Activated effector memory CD4-positive, alpha-beta T cell treated with Interleukin-2 at 50 U/mL for 16 hours (primary cell): Measurements from ENCODE around the gene BRD8.
"Not testable (repeated sequence)": the region's sequence is repeated elsewhere in the genome, so short reads cannot be mapped to it uniquely, and the experiment has no call there.

Experiments
- DNase-seq: peaks from one replicate; pipeline ENCODE4 v3.0.0-alpha.2; 2020

BRD8 gene, protein sequence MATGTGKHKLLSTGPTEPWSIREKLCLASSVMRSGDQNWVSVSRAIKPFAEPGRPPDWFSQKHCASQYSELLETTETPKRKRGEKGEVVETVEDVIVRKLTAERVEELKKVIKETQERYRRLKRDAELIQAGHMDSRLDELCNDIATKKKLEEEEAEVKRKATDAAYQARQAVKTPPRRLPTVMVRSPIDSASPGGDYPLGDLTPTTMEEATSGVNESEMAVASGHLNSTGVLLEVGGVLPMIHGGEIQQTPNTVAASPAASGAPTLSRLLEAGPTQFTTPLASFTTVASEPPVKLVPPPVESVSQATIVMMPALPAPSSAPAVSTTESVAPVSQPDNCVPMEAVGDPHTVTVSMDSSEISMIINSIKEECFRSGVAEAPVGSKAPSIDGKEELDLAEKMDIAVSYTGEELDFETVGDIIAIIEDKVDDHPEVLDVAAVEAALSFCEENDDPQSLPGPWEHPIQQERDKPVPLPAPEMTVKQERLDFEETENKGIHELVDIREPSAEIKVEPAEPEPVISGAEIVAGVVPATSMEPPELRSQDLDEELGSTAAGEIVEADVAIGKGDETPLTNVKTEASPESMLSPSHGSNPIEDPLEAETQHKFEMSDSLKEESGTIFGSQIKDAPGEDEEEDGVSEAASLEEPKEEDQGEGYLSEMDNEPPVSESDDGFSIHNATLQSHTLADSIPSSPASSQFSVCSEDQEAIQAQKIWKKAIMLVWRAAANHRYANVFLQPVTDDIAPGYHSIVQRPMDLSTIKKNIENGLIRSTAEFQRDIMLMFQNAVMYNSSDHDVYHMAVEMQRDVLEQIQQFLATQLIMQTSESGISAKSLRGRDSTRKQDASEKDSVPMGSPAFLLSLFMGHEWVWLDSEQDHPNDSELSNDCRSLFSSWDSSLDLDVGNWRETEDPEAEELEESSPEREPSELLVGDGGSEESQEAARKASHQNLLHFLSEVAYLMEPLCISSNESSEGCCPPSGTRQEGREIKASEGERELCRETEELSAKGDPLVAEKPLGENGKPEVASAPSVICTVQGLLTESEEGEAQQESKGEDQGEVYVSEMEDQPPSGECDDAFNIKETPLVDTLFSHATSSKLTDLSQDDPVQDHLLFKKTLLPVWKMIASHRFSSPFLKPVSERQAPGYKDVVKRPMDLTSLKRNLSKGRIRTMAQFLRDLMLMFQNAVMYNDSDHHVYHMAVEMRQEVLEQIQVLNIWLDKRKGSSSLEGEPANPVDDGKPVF

DNA sequence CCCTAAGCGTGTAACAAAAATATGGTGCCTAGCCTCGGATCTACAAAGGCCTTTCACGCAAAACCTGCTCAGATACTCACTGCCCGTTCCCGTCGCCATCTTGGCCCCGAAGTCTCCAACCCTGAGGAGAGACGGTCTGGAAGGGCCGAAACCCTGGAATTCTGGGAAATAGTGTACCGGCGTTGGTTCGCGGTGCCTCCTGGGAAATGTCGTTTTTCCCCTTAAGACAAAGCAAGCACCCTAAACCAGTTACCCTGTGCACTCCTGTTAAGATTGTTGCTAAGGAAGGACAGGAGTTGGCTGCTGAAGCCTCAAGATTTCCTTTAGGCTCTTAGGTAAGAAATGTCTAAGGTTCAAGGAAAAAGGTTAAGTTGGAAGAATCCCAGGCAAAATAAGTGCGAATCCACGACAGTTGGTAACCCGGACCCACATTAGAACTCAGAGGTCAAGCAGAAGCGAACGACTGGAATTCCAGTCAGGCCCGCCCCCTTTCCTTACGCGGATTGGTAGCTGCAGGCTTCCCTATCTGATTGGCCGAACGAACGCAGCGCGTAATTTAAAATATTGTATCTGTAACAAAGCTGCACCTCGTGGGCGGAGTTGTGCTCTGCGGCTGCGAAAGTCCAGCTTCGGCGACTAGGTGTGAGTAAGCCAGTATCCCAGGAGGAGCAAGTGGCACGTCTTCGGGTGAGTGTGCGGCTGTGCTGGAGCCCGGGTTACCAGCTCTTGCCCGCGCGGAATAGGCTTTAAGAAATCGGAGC is at the start of gene BRD8, which contains the start of gene KIF20A:
TSS of gene BRD8 (minus strand) at position 115 of the 761 bp plus-strand sequence. CDS start at position 99, 16 bp downstream.
TSS of gene KIF20A (plus strand) at position 597 of the 761 bp plus-strand sequence. CDS start 569 bp downstream, outside the sequence.
- peak; percentile 82 for DNase-seq

DNA sequence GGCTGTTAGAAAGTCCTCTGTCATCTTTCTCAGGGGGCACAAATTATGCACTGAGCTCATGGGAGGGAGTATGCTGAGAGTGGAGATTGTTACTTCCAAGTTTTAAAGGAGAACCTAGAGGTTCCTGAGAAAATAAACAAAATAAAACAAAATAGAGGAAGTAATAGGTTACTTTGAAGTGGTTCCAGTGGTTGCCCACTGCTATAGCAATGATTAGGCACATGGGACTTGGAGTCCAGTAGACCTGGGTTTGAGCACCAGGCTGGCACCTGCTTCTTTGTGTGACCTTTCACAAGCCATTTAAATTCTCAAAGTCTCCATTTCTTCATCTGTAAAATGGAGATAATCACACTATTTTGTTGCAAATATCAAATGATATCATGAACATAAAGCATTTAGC is 48.5 kb upstream of the BRD8 start:
- DNase-seq: no peak

DNA sequence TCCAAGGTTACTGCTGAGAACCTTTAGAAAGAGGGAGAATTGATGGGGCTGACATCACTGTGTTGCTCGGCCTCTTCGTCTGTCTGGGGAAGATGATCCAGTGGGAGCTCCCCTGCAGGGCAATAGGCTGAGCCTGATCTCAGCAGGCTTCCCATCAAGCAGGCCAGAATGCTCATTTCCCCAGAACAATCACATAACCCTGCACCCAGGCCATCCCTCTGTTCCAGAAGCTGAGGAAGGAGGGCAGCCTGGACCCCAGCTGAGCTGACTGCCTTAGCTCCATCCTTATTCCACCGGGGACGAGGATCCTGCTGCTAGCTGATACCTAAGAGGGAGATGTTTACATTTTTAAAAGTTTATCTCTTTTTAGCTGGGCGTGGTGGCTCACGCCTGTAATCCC is 46.3 kb upstream of the BRD8 start:
- no peak for DNase-seq

DNA sequence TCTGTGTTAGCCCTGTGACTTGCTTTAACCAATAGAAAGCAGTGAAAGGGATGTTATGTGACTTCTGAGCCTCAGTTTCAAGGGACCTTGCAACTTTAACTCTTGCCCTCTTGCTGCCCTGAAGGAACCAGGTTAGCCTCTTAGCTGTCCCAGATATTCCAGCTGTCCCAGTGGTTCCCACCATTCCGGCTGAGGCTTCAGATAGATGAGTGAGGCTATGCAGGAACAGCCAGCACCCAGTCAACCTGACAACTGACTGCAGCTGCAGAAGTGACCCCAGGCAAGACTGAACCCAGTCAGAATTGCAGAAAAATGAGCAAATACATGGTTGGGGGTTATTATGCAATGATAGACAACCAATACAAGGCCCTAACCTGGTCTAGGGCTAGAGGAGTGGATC is 45.1 kb upstream of the BRD8 start:
- no peak for DNase-seq

DNA sequence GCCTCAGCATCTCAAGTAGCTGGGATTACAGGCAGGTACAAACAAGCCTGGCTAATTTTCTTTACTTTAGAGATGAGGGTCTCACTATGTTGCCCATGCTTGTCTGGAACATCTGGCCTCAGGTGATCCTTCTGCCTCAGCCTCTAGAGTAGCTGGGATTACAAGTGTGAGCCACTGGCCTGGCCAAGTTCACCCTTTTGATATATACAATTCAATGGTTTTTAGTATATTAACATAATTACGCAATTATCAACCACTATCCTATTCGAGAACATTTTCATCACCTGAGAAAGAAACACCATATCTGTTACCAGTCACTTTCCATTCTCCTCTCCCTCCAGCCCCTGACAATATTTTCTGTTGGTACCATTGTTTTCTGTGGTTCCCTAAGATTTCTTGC is 38.4 kb upstream of the BRD8 start:
- DNase-seq: no peak

DNA sequence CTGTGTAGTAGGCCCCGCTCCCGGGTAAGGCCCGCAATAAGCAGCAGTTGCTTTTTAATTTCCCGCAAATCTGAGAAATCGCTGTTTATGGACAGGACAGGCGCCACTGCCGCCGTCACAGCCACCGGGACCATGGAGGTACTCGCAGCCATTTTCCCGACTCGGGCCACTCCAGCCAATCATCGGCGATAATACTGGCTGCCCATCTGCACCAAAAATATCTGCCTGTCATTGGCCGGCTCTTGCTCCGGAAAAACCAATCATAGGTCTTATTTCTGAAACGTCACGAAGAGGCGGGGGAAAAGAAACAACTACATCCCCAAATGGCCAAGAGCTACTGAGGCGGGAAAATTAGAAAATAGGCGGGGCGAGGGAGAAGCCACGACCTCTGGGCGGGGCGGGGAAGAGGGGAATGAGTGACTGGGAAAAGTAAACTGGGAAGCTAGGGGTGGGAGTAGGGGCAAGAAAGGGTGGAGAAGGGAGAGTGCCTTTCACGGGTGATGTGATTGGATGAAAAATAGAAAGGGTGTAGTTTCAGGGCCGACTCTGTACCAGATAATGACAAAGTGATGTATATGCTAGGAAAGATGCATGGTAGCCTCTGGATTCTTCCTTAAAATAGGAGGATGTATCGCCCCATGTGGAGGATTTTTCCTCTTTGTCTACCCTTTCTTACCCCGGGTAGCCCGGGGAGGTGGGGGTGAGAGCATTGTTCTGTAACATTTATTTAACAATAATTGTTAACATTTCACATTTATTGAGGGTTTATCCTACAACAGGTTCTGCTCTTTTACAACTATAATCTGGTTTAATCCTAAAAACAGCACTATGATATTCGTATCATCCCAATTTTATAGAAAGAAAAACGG is 35.0 kb upstream of the BRD8 start, which contains the start of gene CDC23:
TSS of gene CDC23 (minus strand) at position 163 of the 869 bp plus-strand sequence. CDS start at position 152, 11 bp downstream.
- peak; percentile 81 for DNase-seq

DNA sequence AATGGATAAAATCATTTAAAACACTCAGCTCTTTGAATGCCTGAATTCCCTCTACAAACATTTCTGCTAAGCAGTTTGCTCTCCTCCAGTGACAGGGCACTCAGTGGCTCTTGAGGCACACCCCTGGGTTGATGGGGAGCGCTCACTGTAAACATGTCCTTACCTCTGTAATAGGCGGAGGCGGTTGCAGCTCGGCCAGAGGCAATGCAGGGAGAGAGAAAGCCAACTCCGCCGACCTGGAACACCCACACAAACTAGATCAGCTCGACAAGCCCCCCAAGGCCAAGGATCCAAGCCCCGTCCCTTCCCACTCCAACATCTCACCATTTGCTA is 34.4 kb upstream of the BRD8 start:
- no peak for DNase-seq

DNA sequence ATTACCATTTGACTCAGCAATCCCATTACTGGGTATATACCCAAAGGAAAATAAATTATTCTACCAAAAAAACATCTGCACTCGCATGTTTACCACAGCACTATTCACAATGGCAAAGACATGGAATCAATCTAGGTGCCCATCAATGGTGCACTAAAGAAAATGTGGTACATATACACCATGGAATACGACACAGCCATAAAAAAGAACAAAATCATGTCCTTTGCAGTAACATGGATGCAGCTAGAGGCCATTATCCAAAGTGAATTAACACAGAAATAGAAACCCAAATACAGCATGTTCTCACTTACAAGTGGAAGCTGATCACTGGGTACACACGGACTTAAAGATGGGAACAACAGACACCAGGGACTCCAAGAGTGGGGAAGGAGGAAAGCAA is 32.6 kb upstream of the BRD8 start:
- no peak for DNase-seq

DNA sequence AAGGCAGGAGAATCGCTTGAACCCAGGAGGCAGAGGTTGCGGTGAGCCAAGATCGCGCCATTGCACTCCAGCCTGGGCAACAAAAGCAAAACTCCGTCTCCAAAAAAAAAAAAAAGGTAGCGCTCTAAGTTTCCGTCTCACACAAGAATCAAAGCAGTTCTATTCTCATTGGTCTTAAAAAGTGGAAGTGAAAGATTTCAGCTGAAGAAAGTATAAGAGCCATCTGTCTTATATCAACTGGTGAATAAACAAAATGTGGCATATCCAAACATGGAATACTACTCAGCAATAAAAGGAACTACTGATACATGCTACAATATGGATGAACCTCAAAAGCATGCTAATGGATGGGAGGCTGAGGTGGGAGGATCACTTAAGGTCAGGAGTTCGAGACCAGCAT is 15.4 kb upstream of the BRD8 start:
- DNase-seq: not testable (repeated sequence)

DNA sequence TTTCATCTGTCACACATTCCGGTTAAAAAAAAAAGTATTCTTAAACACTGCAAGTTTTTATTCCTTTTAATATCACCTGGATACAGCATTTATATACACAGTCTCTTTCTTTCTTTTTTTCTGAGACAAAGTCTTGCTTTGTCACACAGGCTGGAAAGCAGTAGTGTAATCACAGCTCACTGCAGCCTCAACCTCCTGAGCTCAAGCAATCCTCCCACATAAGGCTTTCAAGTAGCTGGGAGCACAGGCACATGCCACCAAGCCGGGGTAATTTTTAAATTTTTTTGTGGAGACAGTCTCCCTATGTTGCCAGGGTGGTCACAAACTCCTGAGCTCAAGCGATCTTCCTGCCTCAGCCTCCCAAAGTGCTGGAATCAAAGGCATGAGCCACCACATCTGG is 14.4 kb upstream of the BRD8 start:
- DNase-seq: no peak

DNA sequence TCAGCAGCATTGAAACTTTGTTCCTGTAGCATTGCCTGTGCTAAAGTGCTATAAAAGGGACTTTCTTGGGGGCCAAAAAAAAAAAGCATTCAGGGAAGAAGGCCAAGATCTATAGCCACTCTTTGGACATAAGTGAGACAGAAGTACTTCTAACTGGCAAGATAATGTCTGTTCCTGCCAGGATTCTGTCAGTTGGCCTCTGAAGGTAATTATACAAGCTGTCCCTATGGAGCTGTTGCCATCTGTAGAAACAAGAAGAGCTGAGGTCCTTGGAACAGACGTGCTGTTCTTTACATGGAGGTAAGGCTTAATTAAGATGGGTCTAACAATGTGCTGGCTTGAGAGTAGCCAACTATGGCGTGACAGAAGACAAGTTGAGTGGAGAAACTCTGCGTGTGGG is 10.2 kb upstream of the BRD8 start:
- no peak for DNase-seq

DNA sequence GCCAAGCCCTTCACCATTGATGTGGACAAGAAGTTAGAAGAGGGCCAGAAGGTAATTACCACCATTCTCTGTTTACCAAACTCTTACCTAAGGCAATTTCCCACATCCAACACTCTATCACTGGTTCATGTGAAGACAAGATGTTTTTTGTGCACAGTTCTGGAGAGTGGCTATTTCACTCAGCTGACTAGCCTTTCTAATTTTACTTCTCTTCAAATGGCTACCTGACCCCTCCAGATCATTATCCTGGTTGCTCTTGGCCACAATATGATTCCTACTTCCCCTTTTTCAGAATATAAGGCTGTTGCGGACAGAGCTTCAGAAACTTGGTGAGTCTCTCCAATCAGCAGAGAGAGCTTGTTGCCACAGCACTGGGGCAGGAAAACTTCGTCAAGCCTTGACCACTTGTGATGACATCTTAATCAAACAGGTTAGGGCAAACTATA is 7.6 kb upstream of the BRD8 start:
- DNase-seq: no peak

DNA sequence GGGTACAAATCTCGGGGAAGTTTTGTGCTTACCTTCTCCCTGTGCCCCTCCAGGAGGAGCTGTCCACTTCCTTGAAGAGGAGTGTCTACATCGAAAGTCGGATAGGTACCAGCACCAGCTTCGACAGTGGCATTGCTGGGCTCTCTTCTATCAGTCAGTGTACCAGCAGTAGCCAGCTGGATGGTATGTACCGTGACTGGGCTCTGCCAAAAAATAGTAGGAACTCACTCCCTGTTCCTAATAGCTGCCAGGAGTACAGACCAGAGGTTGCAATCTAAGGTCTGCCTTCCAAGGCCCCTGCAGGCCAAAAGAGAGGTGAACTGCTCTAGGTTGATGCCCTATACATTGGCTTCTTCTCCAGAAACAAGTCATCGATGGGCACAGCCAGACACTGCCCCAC is 4.4 kb upstream of the BRD8 start:
- no peak for DNase-seq

DNA sequence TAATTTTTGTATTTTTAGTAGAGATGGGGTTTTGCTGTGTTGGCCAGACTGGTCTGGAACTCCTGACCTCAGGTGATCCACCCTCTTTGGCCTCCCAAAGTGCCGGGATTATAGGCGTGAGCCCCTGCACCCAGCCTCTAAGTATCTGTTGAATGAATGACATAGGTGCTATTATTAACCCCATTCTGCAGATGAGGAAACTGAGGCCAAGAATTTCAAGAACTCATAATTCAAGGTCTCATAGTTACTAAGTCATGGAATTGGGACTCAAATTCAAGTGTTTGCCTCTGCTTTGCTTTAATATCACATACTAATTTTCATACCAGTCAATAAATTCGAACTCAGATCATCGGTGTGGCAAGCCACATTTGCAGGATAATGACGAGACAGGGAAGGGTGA is 2.4 kb upstream of the BRD8 start:
- DNase-seq: no peak

DNA sequence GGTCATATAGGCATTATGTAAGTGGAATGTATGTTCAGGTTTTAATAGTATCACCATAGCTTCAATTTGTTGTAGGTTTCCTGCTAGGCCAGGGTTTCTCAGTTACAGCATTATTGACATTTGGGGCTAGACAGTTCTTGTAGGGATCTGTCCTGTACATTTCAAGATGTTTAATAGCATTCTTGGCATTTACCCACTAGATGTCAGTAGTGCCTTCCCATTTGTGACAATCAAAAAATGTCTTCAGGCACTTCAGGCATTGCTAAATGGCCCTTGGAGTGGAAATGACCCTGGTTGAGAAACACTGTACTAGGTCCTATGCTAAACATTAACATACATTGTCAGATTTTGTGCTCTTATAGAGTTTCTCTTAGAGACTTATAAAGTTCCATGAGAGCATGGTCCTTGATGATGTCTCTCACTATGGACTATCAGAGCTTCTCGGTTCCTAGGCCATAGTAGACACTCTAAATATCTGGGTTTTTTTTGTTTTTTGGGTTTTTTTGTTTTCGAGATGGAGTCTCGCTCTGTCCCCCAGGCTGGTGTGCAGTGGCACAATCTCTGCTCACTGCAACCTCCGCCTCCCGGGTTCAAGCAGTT is 1.9 kb upstream of the BRD8 start:
- no peak for DNase-seq

DNA sequence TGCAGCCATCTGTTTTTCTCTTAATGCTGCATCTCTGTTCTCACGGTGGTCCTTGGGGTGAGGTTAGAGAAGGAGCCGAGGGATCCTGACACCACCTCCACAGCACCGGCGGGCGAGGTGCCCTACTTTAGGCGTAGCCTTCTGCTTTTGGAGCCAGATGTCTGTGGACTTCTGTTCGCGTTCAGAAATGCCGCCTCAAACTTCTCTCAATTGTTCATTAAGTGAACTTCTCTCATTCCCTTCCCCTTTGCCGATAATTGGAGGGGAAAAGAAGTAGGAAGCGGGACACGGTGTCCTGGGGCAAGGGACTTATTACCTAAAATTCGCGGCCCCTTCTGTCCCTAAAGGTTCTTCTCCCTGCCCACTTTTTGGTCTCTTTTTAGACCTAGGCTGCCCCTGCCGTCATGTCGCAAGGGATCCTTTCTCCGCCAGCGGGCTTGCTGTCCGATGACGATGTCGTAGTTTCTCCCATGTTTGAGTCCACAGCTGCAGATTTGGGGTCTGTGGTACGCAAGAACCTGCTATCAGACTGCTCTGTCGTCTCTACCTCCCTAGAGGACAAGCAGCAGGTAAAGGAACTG is 937 bp upstream of the BRD8 start:
- DNase-seq: no peak

DNA sequence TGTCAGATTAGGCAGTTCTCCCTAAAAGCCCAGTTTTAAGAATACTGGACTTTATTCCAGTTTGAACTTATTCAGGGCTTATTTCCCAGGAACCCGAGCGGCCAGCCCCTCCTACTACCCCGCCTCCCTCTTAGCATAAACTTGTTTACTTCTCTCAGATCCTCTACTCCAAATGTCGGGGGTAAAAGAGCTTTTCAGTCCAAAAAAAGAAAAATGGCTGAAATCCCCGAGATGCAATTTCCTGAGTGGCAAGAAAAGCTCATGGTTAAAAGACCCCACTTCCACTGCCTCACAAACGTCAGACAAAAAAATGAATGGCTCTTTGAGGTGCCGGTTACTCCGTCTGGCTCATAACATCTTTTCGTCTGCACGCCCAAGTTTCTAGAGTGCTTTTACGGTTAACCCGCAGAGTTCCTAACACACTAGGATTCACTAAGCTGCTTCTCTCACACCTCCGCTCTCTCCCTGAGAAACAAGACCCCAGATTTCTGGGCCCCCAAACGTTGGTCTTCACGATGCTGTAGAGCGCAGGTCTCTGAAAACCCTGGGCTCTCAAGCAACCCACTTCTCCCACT is 402 bp downstream of the BRD8 start:
- no peak for DNase-seq

DNA sequence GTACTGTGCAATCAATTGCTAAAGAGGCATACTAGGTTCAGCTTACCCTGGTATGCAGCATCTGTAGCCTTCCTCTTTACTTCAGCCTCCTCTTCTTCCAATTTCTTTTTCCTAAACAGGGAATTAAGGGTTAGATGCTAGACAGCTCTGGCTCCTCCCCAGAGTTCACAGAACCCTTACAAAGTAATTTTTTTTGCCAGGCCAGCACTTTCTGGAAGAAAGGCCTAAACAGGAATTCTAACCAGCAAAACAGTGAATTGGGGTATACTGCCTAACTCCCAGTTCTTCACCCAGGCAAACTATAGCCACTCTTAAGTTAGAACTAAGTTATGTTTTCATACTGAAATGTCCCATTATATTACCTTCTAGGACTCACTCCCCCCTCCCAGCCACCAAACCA is 8.1 kb downstream of the BRD8 start:
- DNase-seq: no peak

DNA sequence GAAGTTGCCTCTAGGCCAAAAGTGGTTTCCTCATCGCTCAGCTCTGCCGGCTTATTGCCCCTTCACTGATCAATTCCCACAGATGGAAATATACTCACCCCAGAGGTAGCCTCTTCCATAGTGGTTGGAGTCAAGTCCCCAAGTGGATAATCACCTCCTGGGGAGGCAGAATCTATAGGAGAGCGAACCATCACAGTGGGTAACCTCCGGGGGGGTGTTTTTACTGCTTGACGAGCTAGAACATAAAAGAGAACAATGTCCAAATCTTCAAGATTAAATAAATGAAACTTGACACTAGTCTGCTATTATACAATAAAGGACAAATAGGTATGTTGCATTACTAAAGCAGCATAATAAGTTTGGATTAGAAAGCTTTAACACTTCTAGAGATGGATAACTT is 9.3 kb downstream of the BRD8 start:
- DNase-seq: no peak

DNA sequence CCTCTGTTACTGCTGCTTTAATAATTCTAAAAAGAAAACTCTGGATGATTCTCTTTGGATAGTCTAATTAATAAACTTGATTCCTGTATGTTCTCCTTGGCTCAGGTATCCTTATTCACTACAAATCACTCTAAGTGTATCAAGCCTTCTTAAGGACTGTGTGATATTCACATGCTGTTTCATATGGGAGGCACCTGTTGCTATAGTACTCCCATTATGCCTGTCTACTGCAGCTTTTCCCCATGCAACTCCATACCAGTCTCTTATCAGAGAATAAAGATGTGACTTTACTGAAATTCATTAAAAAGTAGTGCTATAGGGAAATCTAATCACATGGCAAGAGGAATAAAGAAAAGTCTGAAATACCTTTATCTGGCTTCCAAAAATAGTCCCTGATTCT is 14.7 kb downstream of the BRD8 start:
- DNase-seq: no peak
